ENCODE measurements around the gene PAX5.

GRCh38 chr9:37031081-37031480, 3.0 kb downstream of the PAX5 start:
- TF ChIP-seq CTCF (IDR thresholded peaks at IDR 0.05) (no peak), POLR2A (IDR thresholded peaks at IDR 0.05) (no peak)
